HG03565 (cell line): ENCODE data around the gene CCDC38.

Experiments used
- ATAC-seq: cut with Tn5 transposase; IDR thresholded peaks from one replicate; pipeline ENCODE4 v1.9.1; 2021; ENCODE audit warnings: mild to moderate bottlenecking, moderate library complexity; ENCODE audit not compliant: unreplicated experiment

CCDC38 gene

GRCh38 chr12:95838125-95838524, 104.3 kb downstream of the CCDC38 start:
- no peak for ATAC-seq

GRCh38 chr12:95837240-95838038, 105.0 kb downstream of the CCDC38 start:
- ATAC-seq = no peak

- no peak for ATAC-seq
Measured at GRCh38 chr12:95836630-95837239, 105.7 kb downstream of the CCDC38 start.

DNA sequence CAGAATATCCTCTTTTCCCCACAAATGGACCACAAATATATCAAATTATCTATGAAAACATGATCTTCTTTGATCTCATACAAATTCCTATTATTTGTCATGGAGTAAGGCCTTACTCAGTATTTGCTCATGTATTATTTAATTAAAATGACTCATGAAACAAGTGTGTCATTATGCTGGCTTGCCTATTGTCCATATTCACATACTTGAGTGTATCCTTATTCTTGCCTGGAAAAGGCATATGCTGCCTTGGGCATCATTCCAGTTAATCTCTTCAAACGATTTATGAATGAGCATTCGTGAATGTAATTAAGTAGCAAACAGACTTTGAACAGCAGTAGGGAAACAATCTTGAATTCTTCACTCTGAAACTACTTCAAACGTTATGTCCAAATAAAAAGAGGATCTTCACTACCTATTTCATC, 106.2 kb downstream of the CCDC38 start:
- no peak for ATAC-seq

DNA sequence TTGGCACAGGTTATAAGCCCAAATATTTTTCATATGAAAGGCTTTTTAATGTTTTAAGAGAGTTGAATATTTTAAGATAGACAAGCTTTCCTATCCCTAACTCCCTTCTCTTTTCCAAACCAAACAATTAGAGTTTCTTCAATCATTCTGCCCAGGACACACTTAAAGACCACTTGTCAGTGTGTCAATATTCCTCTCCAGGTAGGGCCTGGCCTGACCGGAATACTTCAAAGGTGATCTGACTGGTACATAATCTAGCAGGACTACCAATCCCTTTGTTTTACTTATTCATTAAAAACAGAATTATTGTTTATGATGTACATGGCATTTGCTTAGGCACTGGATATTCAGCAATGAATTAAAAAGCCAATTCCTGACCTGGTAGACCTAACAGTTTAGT, 107.8 kb downstream of the CCDC38 start:
- ATAC-seq = no peak

DNA sequence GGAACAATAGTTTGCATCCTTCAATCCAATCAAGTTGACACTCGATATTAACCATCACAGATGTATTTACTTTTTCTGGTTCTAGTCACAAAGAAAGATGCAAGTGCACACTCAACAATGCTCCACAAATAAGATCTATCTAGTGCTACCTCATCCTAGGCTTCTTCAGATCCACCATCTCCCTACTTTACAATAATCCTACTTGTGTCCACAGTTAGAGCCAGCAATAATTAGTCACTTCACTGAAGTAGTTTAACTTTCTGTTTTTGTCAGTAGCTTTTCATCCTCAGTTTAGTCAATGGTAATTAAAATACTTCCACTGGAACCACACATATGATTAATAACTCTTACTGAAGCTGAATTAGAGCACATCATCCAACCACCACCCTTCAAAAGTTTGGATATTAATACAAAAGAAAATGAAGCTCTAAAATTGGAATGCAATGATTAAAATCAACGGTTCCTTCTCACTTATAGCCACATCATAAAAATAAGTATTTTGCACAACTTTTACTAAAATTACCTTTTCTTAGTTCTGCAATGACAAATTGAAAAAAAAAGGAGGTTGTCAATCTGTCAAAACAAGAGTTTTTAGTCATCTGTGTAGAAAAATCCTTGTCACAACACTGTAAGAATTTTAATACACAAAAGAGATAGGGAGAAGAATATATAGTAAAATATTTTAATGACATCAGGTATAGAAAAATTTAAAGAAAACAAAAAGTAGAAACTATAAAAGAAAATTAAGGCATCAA, 111.9 kb downstream of the CCDC38 start:
- ATAC-seq = no peak

- ATAC-seq = no peak
Measured at GRCh38 chr12:95829395-95829794, 113.0 kb downstream of the CCDC38 start.

- ATAC-seq = no peak
Measured at GRCh38 chr12:95820096-95820703, 122.2 kb downstream of the CCDC38 start.
